Femur (tissue), 1 donor: ENCODE data around the gene PIGQ.

Experiments
- DNase-seq: peaks from one replicate; pipeline ENCODE4 v3.0.0-alpha.2; 2017

The PIGQ gene

DNA sequence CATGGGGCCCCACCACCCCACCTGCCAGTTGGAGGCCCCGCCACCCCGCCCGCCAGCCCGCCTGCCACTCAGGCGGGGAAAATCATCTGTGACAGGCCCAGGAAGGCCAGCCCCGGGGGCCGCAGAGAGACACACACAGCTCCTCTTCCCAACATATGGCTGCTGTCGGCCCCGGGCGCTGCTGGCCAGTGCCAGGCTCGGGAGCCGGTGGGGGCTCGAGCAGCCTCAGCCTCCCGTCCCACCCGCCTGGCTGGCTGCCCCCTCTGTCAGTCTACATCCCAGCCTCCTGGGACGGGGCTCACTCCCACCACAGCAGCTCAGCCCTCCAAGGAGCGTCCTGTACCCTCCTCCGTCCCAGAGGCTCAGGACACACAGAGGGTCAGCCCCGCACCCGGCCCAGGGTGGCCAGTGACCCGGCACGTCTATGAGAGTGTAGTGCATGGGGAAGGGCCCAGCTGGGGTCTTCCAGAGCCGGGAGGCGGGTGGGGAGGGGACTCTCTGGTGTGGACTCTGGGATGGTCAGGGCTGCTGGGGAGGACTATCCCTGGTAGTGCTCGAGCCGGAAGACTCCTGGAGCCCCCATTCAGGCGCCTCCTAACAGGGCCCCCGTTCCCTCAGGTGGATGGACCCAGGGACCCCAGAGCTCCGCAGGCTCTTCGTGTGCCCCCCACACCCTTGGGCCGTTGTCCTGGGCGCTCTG, 13.1 kb upstream of the PIGQ start:
- no peak for DNase-seq

GRCh38 chr16:557463-558297, 12.1 kb upstream of the PIGQ start:
- DNase-seq = no peak

- no peak for DNase-seq
Observed at GRCh38 chr16:558298-559020, 11.3 kb upstream of the PIGQ start.

GRCh38 chr16:559021-559380, 10.8 kb upstream of the PIGQ start:
- DNase-seq = no peak

DNA sequence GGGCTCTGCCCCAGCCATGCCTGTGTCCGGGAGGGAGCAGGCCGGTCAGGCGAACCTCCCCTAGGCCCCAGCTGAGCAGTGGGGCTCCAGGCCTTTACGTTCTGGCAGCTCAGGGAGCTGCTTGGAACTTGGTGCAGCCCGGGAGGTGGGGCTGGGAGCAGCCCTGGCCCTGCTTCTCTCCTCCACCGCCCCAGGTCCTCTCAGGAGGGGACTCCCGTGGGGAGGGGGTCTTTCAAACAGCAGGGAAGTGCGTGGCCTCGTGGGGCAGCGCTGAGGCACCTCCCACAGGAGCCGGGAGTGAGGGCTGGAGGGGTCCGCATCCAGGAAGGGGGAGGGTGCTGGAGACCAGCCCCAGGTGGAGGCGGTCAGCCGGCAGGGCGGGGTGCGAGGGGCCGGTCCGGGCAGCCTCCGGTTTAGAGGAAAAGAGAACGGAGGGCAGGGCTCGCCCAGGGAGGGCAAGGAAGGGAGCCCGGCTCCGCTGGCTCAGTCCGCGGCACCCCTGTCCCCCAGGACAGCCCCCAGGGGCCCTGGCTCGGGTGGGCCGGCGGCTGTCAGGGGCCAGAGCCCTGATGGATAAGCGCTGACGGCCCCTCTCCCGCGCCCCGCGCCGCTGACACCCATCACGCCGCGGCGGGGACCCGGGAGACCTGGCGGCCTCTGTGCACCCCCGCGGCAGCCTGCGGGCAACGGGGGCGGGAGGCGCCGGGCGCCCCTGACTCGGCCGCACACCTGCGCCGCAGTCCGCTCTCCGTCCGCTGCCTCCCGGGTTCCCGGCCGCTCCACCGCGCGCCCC, 10.2 kb upstream of the PIGQ start:
- no peak for DNase-seq

DNA sequence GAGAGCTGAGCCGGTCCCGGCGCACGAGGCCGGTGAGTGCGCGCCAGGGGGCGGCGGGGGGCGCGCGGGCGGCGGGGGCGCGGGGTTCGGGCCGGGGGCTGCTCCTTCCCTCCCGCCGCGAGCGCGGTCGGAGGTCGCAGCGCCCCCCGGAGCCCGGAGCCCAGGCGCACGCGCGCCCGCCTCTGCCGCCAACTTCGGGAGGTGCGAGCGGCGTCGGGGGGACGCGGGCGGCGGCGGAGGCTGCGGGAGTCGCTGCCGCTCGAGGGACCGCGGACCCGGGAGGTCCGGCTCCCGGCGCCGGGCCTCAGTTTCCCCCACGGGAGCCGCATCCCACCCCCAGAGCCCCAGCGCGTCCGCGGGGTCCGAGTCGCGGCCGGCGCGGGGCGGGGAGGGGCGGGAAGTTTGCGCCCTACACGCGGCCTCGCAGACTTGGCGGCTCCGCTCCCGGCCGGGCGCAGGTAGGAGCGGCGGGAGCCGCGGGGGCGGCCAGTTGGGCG, 9.5 kb upstream of the PIGQ start, which contains the start of gene PRR35:
Gene PRR35, plus strand, starts transcription at position 191 of the 497 bp plus-strand sequence. CDS start 2,901 bp downstream, outside the sequence.
- DNase-seq = no peak

DNA sequence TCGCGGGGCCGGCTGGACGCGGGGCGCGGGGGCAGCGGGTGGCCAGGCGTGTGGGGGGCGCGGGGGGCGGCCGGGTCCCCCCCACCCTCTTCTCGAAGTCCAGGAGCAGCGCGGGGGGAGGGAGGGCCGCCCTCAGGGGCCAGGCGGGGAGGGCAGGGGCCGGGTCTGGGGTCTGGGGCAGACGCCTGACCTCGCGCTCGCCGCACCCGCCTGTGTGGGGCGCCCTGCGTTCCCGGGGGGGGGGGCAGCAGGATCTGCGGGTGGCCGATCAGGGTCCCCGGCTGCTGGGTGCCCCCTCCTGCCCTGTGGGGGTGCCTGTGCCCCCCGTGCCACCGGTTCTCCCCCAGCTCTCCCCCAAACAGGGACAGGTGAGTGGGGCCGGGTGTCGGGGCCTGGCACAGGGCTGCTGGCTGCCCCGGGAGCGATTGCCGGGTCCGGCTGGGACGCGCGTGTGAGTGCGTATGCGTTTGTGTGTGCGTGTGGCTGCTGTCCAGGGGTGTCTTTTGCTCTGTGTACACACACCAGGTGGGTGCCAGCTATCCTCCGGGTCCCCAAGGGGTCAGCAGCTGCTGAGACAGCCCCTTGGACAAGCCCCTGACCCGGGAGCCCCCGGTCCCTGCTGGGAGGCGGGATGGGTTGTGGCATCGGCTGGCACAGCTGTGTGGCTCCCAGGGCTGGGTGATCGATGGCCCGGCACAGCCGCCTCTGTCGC, 8.9 kb upstream of the PIGQ start:
- DNase-seq = no peak

DNA sequence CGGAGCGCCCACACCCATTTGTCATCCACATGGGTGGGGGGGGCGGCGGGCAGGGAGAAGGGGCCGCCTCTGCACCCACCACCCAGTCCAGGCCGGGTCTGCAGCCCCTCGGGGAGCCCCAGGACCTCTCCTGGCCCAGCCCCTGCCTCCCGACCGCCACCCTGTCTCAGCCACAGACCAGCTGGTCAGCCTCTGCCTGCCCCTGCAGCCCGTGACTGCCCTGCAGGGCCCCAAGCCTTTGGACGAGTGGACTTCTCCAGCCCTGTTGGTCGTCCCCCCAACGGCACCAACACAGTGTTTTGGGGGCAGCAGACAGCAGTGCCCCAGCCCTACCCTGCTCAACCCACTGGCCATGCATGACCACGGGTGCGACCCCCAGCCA, 8.4 kb upstream of the PIGQ start:
- DNase-seq = no peak

- no peak for DNase-seq
Observed at GRCh38 chr16:561957-562938, 7.5 kb upstream of the PIGQ start.

DNA sequence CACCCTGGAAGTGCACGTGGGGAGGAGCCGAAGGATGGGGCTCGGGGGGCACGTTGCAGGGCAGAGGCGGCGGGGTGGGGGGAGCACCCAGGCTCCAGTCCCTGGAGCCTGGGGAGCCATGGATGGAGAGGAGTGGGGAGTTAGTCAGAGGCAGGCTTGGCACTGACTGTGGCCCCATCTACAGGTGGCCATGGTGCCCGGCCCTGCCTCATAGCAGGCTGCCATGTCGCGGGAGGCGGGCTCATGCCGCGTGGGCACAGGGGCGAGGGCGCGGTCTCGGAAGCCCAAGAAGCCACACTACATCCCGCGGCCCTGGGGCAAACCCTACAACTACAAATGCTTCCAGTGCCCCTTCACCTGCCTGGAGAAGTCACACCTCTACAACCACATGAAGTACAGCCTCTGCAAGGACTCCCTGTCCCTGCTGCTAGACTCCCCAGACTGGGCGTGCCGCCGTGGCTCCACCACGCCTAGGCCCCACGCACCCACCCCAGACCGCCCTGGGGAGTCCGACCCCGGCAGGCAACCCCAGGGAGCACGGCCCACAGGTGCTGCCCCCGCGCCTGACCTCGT, 6.6 kb upstream of the PIGQ start:
- DNase-seq = no peak

DNA sequence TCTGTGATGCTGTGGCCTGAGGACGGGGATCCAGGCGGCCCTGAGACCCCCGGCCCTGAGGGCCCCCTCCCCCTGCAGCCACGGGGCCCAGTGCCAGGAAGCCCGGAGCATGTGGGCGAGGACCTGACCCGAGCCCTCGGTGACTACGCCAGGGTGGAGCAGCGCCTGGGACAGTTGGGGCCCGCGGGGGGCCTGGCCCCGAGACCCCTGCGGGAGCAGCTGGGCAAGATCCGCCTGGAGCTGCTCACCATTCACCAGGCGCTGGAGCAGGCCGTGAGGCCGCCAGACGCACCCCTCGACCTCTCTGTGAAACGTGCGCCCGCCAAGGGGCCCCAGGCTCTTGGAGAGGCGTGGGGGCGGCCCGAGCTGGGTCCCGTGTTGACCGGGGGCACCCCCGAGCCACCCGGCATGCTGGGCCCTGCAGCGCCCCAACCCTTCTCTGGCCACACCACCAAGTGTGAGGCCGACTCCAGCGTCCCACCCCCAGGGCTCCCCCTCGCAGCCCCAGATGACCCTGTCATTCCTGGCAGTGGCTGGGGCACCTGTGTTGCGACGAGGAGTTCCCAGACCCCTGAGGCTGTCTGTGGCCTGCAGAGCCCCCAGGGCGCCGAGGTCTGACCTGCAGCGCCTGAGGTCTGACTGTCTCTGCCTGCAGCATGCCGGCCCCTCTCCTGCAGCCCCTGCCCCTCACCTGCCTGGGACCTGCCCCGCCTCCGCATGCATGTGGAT, 4.9 kb upstream of the PIGQ start:
- DNase-seq = no peak

GRCh38 chr16:565419-566330, 4.1 kb upstream of the PIGQ start:
- DNase-seq = no peak

- peak; percentile 84 for DNase-seq
Observed at GRCh38 chr16:566475-567372, 3.0 kb upstream of the PIGQ start, which contains the start of gene NHLRC4. Gene NHLRC4 (plus strand): TSS chr16:567005. CDS start chr16:568048, 1,043 bp downstream.

DNA sequence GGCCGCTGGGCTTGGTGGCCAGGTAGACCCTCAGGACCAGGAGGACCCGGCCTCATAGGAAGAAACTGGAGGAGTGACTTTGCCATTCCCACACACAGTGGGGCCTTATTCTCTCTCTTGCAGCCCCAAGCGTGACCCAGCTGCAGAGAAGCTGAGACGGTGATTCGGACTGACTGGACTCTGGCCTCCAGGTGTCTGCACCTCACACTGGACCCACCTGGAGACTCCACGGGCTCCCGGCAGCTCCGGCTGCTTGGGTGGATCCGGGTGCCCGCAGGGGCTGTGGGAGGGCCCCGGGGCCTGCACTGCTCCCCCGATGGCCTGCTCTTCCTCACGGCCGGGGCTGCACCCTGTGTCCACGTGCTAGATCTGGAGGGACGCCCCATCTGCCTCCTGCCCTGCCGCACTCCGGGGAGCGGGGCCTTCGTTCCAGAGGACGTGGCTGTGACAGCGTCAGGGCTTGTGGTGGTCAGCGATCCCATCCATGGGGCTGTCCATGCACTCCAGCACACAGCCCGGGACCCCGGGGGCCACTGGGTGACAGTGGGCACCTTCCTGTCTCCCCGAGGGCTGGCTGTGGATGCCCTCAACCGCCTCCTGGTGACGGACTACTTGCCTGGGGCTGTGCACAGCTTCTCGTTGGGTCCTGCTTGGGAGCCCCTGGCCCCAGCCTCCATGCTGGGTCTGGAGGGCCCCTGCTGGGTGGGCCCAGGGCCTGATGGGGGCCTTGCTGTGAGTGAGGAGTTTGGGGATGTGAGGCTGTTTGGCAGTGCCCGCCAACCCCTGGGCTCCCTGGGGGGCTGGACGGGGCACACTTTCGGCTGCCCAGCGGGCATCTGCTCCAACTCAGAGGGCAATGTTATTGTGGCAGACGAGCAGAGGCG, 2.2 kb upstream of the PIGQ start:
- DNase-seq = no peak

GRCh38 chr16:568401-569258, 1.1 kb upstream of the PIGQ start:
- DNase-seq = no peak
